HCT116 (cell line): ENCODE measurements around the gene C1orf21.

Experiments used
- ATF3 ChIP-seq: IDR thresholded peaks from 2 replicates; pipeline ENCODE4 v1.6.1; 2012
- CEBPB ChIP-seq: IDR thresholded peaks from 2 replicates; pipeline ENCODE4 v1.6.1; 2012; ENCODE audit warnings: low read depth
- CTCF ChIP-seq, 3 experiments: fragments of 200-600 bp in 1 of 3; sonication (generic) in 1 of 3; IDR thresholded peaks in 2 of 3; conservative IDR thresholded peaks in 1 of 3; 2 replicates each; pipeline ENCODE4 v1.5.1; 2012 to 2017; ENCODE audit warnings: low read depth in 2 of 3, low read length in 2 of 3, antibody characterized with exemption in 1 of 3, borderline replicate concordance in 1 of 3, control low read depth in 1 of 3, mild to moderate bottlenecking in 1 of 3, mixed read lengths in 1 of 3, mixed run types in 1 of 3, moderate library complexity in 1 of 3; ENCODE audit not compliant: insufficient read depth in 1 of 3
- EZH2 ChIP-seq: fragments of 200-600 bp; sonication (generic); IDR thresholded peaks from 2 replicates; pipeline ENCODE4 v1.6.1; 2017; ENCODE audit warnings: antibody characterized with exemption, mixed run types
- EZH2phosphoT487 ChIP-seq: fragments of 200-600 bp; IDR thresholded peaks from 2 replicates; pipeline ENCODE4 v1.6.1; 2018; ENCODE audit warnings: antibody characterized with exemption, borderline replicate concordance
- JUND ChIP-seq: IDR thresholded peaks from 2 replicates; pipeline ENCODE4 v1.6.1; 2012
- POLR2A ChIP-seq: IDR thresholded peaks from 2 replicates; pipeline ENCODE4 v1.7.0; 2011; ENCODE audit warnings: borderline replicate concordance; ENCODE audit not compliant: insufficient read depth, insufficient read length; ENCODE audit errors: extremely low read depth
- POLR2AphosphoS5 ChIP-seq: IDR thresholded peaks from 2 replicates; pipeline ENCODE4 v1.6.1; 2011; ENCODE audit warnings: mild to moderate bottlenecking, low read depth, low read length, moderate library complexity
- SIN3A ChIP-seq: IDR thresholded peaks from 2 replicates; pipeline ENCODE4 v1.6.1; 2012; ENCODE audit warnings: low read depth
- TCF7L2 ChIP-seq: IDR thresholded peaks from 2 replicates; pipeline ENCODE4 v1.7.0; 2011; ENCODE audit warnings: borderline replicate concordance, inconsistent platforms; ENCODE audit not compliant: insufficient read depth, insufficient read length; ENCODE audit errors: extremely low read depth
- YY1 ChIP-seq: IDR thresholded peaks from 2 replicates; pipeline ENCODE4 v1.6.1; 2011; ENCODE audit warnings: low read length, low read depth, moderate library complexity, mild to moderate bottlenecking; ENCODE audit not compliant: insufficient replicate concordance; ENCODE audit errors: extremely low read depth
- ZBTB33 ChIP-seq: IDR thresholded peaks from 2 replicates; pipeline ENCODE4 v1.6.1; 2011; ENCODE audit warnings: mild to moderate bottlenecking, low read length, moderate library complexity; ENCODE audit not compliant: insufficient replicate concordance; ENCODE audit errors: extremely low read depth

- TF ChIP-seq CTCF (IDR thresholded peaks at IDR 0.05 in 2 of 3, conservative IDR thresholded peaks at IDR 0.05 in 1 of 3; ENCODE audit: borderline replicate concordance in 1 of 3, insufficient read depth in 1 of 3, low read depth in 2 of 3, low read length in 2 of 3) (no peak), ZBTB33 (no peak), SIN3A (no peak), POLR2A (no peak), CEBPB (no peak), POLR2AphosphoS5 (no peak), EZH2phosphoT487 (no peak), EZH2 (no peak), TCF7L2 (no peak), ATF3 (no peak), YY1 (no peak), JUND (no peak)
Measured at GRCh38 chr1:184639205-184639604, 252.4 kb downstream of the C1orf21 start.
